Effector CD4-positive, alpha-beta T cell (primary cell): ENCODE measurements around the gene ATP10A.
A peak's percentile ranks its signal among the peaks of the same experiment; 100 is the strongest.
"Not testable (repeated sequence)": the region's sequence is repeated elsewhere in the genome, so short reads cannot be mapped to it uniquely, and the experiment has no call there.

Experiments
- DNase-seq: peaks from one replicate; pipeline ENCODE4 v3.0.0-alpha.2; 2020

The ATP10A gene

DNA sequence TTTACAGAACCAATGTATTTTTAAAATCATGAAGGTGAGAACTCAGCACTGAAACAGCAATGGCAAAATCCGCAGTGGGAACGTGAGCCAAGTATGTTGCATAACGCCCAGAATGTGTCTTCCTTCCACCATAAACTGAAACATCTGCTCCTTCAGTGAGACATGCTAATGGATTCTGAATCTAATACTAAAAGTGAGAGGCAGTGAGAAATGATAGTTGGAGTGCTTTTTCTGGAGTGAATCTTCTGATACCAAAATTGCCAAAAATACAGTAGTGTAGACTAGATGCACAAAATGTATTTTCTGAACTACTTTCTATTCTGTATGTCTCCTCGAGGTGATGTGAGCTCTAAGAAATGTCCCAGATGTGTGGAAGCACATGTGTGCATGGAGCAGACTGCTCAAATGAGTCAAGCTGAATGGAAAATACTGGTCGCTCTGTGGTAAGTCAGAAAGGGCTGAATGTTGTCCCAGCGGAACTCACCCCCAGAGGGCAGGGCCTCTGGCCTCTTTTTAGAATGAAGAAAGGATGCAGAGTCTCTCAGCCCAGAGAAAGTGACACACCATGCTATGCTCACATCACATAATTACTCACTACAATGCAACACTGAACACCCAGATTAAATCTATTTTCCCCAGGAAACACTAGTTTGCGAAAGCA is 73.0 kb downstream of the ATP10A start:
- DNase-seq: no peak

DNA sequence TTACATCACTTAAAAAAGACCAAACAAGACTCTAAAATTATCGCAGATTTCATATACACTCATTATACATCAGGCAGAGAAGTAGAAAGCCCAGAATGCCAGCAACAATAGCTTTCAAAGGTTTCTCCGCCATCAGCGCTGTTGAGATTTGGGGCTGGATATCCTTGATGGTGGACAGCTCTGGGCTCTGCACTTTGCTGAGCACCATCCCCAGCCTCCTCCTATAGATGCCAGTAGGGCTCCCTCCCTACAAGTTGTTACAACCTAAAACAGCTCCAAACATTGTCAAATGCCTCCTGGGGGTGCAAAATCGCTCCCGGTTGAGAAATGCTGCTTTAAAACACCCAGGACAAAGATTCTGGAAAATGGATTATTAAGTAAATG is 73.5 kb downstream of the ATP10A start:
- no peak for DNase-seq

DNA sequence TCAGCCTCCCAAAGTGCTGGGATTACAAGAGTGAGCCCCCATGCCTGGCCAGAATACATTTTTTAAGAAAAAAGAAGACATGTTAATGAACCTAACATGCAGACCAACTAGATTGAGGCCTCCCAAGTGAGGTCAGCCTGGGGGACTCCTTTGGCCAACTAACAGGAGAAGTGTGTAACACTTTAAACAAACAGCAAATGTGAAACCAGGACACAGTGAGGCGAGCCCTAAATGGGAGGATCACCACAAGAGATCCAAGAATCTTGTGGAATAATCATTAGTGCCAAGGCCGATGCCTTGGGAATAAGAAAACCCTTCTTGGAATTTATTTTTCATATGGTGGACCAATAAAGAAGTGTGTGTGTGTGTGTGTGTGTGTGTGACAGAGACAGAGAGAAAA is 73.9 kb downstream of the ATP10A start:
- no peak for DNase-seq

DNA sequence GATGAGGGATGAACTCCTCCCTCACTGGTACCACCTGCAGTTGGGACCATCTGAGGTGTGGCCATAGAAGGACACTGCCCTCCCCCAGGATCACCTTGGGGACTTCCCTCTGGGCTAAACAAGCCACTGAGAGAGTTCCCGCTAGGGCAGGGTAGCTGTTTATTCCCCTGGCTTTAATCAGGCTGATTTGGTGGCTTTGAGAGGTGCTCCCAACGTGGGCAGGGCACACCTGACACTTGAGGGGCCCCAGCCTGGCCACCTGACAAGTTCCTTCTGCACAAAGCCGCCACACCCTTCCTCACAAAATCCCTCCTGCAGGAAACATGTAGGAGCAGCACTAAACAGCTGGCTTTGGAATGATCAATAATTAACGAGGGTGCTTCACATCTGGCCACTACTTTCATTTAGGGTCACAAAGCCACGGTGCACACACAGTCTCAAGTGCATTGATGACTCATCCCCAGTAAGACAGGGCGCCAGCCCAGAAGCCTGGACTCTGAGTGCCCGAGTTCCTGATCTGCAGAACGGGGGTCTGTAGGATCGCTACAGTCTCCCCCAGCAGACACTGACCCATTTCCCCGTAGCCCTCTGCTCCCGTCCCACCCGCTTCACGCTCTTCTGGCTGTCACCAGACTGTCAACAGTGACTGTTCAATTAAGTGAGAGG is 75.1 kb downstream of the ATP10A start:
- DNase-seq: no peak

DNA sequence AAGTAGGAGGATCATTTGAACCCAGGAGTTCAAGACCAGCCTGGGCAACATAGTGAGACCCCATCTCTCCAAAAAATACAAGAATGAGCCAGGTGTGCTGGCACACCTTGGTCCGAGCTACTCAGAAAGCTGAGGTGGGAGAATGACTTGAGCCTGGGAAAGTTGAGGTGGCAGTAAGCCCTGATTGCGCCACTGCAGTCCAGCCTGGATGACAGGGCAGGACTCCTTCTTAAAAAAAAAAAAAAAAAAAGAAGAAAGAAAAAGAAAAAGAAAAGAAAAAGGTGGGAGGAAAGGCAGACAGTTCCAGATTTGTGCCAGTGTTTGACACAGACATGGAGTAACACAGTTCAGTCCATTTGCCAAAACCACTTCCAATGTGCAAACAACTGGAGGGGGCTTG is 75.7 kb downstream of the ATP10A start:
- DNase-seq: no peak

DNA sequence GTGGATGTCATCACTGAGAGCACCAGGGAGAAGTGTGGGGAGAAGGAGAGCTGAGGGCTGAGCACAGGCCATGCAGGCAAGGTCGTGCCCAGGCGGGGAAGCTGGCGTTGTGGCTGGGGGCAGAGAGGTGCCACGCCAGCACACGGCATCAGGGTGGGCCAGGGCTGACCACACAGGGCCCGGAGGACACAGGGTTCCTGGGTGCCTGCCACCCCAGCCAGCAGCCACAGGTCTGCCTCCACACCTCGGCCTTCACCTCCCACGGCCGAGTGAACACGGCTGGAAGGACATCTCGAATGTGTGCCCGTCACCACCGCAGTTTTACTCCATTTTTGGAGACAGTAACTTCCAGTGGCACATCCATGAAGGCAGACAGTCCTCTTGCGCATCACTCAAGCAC is 77.1 kb downstream of the ATP10A start:
- DNase-seq: no peak

DNA sequence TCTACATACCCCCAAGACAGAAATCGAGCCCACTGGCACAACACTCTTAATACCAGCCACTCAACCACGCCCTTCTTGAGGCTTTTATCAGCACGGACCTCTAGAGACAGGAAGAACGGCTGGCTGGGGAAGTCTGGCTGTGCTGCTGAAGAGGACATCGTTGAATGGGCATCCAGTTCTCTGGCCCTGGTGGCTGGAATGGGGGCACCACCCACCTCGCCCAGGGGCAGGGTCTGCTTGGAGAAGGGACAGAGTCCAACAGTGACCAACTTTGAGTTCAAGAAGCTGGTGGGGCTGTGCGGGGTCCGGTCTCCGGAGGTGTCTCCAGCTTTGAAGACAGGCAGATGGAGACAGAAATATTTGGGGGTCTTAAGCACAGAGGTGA is 77.5 kb downstream of the ATP10A start:
- DNase-seq: no peak

DNA sequence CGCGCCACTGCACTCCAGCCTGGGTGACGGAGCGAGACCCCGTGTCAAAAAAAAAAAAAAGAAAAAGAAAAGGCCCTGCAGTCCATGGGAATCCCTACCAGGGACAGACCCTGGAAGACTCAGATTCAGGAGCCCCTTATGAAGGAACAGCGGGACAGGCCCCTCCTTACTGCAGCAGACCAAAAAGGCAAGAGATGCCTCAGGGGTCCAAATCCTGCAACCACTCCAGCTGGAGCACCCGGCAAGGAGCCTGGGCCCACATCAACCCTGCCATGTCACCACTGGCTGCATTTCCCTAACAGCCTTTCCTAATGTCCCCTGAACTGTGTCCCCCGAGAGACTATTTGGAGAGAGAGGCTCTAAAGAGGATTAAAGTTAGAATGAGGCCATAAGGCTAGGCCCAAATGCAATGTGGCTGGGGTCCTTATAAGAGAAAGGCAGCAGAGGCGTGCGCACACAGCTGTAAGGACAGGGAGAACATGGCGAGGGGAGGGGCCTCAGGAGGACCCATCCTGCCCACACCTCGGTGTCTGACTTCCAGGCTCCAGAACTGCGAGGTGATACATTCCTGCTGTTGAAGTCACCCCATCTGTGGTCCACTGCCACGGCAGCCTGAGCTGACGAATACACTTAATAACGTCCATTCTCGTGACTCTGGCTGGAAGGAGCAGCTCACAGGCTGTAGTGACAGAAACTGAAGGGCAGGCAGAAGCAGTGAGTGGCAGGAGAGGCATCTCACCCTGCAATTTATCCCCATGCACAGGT is 78.1 kb downstream of the ATP10A start:
- no peak for DNase-seq

DNA sequence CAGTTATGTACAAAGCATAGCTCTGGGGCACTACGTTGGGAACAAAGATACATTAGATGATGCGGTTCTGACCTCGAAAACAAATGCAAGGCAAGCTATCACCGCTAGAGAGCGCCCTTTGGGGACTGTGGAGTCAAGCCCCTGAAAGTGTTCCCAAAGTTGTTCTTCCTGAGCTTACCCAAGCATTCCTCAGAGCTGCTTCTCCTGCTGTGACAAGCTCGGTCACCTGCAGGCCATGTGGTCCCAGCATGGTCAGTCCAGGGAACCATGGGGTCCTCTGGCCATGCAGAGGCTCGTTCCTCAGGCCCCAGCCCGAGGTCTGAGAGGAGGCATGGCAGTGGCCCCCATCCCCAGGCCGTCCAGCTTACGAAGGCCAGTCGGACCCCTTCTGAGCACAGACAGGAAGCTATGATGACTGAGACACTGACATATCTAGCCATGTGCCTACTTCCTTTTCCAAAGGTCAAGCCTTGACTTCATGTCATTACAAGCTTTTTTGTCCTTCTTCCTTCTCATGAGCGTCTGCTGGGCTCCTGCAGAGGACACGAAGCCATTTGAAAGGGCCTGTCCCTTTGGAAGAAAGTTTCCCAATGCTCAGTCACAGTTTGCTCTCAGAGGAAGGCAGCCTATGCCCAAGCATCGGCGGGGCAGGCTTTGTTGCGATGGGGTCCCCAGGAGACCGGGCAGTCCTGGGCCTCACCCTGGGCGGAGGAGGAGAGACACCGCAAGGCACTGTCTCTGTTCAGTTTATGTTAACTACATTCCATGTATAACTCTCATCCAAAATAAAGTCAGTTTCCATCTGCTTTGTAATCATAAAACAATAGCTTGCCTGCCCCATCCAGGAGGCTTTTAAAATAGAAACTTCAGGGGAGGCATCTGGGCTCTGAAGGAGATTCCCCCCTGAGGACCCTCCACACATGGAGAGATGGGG is 79.3 kb downstream of the ATP10A start:
- peak; percentile 42 for DNase-seq

DNA sequence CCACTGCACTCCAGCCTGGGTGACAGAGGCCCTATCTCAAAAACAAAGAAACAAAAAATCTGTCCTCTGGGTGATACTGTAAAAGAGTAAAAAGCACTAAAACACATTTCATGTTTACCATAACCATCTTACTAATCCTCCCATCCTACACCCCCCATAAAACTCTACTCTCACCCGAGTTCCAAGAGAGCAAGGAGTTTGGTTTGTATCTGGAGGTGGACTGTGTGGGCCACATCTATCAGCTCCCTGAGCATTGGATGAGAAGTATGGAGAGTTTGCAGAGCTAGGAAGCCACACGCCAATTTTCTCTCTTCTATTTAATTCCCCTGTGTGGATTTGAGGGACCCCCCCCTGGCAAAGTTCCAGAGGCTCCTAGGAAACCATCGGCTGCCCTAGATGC is 80.0 kb downstream of the ATP10A start:
- no peak for DNase-seq

DNA sequence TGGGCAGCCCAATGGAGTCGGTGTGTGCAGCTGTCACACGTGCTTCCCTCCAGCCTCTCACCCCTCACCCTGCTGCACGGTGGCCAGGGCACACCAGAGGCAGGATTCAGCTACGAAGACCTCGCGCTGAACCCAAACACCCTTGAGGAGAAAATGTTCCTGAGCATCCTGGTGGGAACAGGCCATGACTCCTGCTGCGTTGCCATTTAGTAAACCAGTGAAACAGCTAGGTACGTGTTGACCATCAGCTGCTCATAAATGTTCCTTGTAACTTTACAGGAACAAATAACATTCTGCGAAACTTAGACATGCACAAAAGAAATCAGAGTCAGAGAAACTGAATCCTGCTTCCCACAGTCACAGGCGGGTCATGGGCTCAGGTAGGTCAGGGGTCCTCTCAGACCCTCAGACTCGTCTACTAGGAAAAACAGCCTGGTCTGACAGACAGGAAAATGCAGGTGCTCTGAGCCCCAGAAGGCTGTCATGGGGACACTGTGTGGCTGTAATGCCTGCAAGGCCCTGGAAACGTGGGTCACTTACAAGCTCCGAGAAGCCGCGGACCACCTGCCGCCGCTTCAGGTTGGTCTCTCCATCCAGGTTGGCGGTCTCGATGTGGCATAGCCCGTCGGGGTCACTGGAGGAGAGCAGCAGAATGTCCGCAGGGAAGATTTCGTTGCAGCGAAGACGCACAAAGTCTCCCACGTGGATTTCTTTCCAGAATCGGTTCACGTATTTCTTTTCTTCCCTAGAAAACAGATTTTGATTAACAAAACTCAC is 82.5 kb downstream of the ATP10A start:
- DNase-seq: no peak

DNA sequence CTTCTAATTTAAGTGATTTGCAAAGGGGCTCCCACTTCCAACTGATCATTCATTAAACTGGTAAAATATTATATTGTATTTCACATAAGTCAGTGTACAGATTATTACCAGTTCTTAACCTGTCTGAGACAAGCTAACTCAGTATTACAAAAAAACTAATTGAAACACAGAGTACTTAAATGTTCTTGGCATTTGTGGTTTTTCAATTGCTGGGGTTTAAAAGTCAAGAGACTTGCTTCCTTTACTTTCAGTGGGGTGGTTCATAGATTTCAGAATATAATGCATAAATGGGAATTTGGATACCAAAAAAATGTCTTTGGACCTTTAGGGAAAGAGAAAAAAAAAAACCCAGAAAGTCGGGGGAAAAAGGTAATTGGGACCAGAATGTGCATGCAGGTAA is 85.0 kb downstream of the ATP10A start:
- no peak for DNase-seq

DNA sequence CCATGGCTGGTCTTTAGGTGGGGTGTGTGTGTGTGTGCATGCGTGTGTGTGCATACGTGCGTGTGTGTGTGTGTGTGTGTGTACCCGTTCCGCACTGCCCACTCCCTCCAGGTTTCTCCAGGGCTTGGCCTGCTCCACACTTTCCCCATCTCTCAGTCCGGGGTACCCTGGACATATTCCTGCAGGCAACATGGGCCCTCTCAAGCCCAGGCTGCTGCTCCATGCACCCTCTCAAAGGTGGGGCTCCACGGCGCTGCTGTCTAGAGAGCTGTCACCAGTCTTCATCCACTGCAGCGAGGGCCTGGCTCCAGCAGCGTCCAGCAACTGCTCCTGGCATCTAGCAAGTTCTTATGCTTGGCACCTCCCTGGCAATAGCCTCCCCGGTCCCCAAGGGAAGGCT is 86.1 kb downstream of the ATP10A start:
- no peak for DNase-seq

DNA sequence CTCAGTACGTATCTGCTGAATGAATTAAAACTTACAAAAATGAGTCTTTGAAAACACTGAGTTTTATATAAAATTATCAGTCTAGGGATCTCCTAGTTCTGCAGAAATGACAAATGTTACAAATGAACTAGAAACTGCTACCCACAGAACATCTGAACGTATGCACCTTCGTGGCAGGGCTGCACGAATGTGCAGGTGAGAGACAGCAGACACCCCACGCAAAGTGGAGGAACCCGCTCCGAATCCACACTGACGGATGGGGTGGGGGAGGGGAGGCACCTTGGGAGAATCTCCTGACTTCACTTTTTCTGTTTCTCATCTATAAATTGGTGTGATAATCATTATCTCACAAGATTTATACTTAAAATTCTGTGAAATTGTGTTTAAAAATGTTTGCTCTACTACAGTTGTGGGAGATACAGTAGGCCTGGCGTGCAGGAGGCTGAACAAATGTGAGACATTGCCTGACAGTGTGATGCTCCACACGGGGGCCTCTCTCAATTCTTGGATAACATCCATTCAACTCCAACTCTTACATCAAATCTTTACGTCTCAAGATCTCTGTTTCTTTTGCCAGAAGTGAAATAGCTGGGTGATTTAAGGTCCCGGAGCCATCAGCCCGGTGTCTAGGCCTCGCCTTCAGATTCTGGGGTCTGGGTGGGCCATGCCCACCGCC is 86.9 kb downstream of the ATP10A start:
- DNase-seq: no peak

DNA sequence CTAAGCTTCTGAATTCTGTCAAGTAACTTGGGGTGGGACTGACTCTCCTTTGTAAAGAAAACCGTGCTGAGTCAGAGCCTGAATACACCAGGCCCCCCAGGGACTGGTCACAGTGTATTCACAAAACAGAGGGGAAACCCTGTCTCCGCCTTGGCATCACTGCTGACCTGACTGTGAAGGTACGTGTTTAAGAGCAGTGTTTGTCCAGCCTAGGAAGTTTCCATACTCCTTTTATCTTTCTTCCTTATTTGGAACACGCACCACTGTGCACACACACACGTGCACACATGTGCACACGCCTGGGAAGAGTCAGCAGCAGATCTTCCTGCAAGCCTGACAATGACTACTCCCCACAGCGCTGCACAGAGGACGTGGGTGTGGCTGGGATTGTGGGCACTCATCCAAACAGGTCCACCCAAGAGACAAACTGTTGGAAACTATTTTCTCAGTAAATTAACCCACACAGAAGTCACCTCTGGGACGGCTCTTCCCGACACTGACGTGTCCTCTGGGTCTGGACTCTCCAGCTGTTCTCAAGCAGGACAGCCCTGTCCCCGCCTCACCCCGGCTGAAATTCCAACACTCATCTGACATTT is 87.7 kb downstream of the ATP10A start:
- DNase-seq: no peak

DNA sequence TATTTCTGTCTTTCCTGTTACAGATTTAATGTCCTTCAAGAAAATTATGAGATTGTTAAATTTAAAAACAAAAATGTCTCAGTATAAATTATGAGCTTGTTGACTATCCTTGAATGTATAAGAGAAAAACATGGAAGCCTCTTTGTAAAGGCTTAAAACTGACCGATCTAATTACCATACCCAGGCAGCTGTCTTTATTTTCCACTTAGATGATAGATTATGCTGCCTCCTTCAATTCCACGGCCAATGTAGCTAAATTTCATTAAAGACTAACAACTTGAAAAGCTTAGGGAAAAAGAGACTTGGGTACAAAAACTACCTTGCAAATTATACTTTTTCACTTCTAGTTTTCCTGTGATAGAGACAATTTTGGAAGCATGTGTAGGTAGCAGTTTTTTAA is 88.3 kb downstream of the ATP10A start:
- DNase-seq: no peak

DNA sequence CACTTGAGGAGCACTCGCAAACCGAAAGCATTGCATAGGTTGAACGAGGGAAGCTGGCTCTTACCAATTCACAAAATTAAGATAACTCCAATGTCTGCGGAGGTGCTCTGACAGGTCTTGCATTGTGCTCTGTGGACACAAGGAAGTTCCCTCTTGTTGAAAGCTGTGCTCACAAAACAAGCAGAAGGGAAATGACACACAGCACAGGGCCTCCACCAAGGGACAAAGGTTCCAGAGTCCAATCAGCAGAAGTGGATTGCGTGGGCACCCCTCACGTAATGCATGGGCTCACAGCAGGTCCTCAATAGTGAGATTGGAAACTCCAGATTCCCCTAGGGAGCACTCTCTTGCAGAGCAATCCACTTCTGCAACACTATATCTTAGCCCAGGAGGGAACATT is 89.9 kb downstream of the ATP10A start:
- no peak for DNase-seq

DNA sequence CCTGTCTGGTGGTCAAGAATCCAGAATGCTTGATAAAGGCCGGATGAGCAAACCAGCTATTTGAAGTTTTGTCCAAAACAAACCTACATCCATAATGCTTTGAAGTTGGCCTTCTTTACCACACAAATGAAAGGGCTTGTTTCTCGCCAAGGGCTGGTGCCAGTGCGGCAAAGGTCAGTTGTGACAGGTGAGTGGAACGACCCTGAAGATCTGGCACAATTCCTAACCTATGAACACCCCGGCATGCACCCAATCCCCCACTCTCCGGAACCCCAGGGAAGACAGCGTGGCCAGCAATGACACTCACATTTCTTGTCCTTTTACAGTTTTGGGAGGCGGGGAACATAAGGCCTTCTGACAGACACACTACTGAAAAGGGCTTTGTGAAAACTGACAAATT is 90.6 kb downstream of the ATP10A start:
- DNase-seq: no peak

DNA sequence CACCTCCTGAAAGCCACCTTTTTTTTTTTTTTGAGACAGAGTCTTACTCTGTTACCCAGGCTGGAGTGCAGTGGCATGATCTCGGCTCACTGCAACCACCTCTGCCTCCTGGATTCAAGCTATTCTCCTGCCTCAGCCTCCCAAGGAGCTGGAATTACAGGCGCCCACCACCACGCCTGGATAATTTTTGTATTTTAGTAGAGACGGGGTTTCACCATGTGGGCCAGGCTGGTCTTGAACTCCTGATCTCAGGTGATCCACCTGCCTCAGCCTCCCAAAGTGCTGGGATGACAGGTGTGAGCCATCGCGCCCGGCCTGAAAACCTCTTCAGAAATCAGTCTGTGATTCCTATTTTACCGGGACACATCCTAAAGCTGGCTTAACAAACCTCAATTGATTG is 91.4 kb downstream of the ATP10A start:
- DNase-seq: not testable (repeated sequence)

DNA sequence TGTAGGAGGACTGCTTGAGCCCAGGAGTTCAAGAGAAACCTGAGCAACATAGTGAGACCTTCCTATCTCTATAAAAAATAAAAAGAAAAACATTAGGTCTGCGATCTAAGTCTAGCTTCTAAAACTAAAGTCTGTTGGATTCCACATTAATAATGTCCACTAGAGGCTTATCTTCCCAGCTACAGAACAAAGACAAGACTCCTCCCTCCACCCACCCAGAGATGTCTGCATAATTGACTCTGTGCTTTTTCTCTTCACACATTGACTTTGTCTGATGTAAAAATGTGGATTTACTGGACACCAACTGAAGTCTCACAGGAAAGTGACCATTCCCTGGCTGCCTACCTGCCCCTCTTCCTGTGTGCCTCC is 91.8 kb downstream of the ATP10A start:
- no peak for DNase-seq

DNA sequence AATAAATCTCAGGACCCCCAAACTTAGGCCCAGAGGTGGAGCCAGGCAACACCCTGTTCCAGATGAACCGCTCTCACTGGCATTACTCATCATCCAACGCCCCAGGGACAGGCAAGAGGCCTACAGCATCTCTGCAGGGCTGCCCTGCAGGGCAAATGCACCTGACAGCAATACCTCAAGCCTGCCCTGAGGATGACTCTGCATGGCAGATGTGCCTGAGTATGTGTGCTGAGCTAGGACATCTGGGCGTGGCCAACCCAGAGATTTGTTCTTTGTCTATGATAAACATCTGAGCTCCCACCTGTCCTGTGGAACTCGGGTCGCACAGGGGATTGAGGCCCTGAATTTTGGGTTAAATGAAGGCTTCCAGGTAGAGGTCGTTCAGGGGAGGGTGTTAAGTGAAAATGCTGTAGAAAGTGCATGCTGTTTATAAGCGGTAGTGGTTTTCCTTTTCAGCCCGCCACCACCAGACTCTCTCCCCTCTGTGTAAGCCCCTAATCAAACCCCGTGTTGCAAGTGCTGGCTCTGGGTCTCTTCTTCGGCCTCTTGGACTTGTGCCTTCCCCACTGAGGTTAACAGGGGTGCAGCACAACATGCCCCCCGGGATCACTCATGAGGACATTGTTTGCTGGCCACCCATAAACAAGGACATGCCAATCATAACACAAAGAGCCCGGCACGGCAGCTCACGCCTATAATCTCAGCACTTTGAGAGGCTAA is 92.3 kb downstream of the ATP10A start:
- DNase-seq: no peak
